Stimulated activated naive CD4-positive, alpha-beta T cell (primary cell): Measurements from ENCODE around the gene IP6K3.

Experiments used
- DNase-seq, 6 experiments: peaks; one replicate each; lab custom pipeline; 2025; lab: John Stamatoyannopoulos, UW

IP6K3 gene

DNA sequence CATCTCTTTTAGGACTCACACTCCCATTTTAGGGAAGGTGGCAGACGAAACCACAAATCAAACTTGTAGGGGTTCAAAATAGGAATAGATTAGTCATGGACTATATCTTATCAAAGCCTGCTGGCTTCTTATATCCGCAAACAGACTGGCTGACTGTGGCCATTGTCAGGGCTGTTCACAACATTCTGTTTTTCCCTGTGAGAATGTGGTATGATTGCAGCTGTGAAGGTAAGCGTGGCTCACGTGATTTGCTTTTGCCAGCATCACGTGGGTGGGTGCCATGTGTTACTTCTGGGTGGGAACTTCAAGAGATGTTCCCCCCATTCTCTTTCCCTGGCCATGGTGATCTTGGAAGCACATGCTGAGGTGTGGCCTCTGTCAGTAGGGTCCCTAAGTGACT, 5.9 kb downstream of the IP6K3 start:
- no peak for DNase-seq

DNA sequence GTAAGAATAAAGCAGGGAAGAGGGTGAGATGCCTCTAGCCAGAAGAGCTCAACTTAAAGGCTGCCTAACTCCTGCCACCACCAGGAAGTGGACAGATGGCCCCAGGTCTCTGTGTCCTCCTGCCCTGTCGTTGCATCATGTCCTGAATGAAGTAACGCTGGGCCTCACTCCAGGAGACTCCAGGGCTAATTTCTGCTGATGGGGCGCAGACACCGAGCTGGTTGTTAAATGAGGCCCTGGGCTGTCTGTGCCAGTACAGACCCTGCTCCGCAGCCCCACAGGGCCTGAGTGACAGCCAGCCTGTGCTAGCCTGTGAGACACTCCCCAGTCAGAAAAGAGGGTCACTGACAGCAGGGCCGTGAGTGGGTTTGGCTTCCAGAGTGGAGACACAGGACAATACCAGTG, 6.5 kb downstream of the IP6K3 start:
- DNase-seq: no peak

DNA sequence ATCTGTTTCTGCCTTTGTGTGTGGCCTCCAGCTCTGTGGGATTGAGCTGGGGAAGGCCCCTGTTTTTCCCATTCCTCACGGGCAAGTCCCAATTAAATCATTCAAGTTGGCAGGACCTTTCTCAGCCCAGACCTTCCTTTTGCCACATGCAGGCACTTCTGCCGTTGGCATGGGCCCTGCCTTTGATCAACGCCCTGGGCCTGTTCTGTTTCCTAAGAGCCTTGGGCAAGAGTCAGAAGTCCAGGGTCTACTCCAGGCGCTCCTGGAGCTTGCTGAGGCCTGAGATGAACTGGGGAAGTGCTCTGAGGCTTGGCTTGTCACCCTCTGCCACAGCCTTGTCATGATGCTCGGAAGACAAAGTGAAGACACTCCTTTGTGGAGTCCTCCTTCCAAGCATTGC, 7.1 kb downstream of the IP6K3 start:
- DNase-seq: no peak

DNA sequence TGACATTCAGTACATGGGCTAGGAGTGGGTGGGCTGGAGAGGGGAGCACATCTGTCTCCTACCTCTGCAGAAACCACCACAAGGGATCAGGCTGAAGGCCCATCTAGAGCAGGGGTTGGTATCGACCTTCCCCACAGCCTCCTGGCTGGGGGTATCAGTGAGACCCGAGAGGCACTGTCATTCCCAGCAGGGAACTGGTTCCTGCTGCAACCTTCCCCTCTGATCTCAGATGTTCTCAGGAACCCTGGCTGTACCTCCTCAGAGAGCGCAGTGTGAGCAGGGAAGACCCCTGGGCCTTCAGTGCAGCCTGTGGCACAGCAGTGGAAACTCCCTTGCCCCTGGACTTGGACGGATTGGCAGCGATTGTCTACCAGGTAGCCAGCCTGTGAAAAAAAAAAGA, 7.8 kb downstream of the IP6K3 start:
- no peak for DNase-seq

DNA sequence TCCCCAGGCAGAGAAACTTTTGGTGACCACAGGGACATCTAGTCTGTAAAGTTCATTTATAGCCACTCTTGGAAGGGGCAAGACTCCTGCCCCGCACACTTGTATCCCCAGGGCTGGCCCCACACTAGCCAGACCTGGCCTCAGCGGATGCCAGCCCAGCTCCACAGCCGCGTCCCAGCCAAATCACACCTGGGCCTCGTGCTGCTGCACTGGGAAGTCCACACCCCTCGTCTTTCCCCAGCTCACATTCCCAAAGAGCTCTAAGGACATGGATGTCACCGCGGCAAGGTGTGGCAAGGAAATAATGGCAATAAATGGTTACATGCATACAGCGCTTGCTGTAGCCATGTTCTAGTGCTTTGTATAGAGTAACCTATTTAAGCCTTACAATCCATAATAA, 8.6 kb downstream of the IP6K3 start:
- DNase-seq: no peak

DNA sequence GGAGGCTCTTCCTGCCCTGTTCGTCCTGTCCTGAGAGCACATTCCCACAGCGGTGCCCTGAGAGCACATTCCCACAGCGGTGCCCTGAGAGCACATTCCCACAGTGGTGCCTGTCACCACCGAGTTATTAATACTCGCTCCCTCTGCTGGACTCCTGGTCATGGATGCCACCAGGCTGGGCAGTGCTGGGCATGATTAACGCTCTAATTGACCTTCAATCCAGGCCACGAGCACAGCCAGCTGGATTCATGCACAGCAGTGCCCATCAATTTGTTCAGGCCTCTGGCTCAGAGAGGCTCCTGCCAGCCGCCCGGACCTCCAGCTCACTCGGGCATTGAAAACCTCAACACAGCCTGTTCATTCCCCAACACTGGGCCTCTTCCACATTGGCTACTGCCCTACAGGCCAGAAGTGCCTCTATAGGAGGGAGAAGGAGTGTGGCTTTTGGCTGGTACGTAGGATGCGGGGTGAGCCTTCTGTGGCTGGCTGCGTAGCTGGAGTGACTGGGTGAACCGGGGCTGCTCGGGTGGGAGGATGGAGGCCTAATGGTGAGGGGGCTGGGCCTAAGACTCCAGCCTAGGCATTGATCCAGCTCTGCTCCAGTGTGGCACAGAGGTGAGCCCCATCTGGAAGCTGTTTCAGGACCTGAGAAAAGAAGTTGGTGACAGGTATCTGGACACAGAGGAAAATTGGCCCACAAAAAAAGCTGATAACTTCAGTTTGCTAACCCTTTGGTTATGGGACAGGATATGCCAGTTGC, 9.3 kb downstream of the IP6K3 start:
- no peak for DNase-seq

DNA sequence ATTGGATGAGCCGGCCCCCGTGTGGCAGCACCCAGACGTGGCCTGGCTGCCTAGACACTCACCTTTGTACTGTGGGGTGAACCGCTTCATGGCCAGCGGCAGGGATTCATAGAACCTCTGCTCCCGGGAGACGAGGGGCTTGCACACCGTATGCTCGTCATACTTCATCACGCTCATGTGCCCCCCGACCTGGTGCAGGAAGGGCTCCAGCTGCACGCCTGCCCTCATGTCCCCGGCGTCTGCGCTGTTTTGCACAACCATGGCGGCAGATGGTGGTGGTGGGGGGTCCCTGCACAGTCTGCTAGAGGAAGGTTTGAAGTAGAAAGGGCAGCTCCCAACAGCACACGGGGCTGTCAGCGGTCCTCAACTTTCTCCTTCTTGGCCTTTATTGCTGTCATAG, 11.5 kb downstream of the IP6K3 start:
- DNase-seq: no peak

DNA sequence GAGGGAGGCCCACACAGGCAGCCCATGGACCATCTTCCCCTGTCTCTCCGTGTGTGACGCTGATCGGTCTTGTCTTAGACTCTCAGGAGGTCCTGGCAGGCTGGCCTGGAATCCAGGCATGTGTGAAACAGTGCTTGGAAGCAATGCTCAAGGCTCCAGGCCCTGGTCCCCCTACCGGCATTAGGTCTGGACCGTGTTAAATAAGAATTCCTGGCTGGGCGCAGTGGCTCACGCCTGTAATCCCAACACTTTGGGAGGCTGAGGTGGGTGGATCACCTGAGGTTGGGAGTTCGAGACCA, 13.0 kb downstream of the IP6K3 start:
- no peak for DNase-seq

DNA sequence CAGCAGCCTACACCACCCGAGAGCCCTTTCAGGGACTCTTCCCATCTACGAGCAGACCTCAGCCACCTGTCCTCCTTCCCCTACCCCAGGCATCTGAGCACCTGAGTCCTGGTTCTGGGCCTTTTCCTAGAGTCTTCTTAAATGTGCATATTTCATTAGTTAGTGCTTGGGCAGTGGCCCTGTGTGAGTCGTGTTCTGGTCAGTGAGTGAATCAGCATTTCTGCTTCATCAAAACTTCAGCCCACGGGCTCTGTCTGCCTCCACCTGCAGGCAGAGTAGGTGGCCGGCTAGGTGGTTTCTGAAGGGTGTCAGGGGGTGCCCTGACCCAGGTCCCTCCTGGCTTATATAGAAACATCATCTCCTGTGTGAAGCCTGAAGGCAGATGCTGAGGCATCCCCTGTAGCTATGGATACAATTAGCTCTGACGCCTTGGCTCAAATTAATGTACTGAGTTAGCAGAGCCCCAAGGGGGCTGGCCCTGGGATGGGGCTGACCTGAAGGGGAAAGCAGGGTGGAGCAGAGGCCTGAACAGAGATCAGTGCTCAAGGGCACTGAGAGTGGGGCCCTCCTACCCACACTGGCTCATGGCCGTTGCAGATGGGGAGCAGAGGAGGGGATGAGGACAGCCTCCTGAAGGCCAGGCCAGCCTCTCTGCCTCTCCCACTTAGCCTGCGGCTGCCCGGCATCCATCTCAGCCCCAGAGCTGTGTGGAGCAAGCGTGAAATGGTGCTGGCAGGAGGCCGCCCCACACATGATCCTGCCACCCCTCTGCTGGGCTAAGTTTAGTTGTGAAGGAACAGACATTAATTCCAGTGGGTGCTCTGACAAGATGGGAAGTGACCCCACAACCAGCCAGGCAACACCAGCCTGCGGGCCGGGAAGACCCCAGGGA, 13.6 kb downstream of the IP6K3 start:
- DNase-seq: no peak

DNA sequence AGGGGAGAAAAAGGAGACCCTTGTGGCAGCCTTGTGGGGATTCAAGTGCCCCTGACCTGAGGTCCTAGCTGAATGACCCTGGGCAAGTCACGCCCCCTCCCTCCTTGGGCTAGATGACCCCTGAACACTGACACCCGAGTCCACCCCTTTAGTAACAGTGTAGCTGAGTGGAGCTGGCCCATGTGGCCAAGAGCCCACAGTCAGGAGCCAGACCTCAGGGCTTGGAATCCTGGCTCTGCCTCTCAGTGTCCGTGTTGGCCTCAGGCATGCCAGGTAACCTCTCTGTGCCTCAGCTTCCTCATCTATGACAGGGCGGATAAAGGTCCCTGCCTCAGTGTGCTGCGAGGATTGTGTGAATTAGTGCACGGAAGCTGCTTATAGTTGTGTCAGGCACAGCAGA, 14.3 kb downstream of the IP6K3 start:
- DNase-seq: no peak

DNA sequence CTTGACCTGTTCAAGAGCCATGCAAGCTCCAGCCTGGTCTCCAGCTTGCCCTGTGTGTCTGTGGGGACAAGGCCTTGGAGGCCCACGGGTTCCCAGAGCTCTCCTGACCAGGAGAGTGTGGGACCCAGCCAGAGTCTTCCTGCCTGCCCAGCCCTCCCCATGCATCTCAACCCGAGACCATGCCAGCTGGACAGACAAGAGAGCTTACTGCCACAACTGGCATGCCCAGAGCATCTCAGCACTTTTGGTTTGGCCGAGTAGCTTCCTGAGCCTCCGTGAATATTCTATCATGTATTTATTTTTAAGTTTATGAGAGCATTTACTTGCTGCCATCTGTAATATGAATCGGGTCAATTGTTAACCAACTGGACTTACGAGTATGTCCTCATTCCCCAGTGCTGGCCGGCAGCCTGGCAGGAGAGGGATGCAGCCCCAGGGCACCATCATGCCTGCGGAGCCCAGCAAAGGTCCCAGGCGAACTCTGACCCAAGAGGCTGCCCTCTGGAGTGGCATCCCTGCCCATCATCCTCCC, 14.9 kb downstream of the IP6K3 start:
- no peak for DNase-seq

DNA sequence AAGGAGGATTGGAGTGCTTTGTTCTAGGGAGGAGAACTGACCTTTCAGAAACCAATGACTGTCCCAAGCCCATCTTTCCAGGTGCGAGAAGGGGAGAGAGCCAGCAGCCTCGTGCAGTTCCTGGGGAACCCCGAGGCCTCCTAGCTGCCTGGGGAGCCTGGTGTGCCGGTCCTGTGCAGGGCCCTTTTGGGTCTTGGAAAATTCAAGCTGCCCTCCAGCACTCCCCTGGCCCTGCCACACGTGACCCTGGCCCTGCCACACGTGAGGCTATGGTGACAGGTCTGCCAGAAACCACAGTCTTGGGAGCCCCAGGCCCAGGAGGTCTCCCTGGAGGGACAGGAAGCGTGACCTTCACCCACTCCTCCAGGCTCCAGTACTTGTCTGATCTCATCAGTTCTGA, 15.7 kb downstream of the IP6K3 start:
- DNase-seq: no peak

DNA sequence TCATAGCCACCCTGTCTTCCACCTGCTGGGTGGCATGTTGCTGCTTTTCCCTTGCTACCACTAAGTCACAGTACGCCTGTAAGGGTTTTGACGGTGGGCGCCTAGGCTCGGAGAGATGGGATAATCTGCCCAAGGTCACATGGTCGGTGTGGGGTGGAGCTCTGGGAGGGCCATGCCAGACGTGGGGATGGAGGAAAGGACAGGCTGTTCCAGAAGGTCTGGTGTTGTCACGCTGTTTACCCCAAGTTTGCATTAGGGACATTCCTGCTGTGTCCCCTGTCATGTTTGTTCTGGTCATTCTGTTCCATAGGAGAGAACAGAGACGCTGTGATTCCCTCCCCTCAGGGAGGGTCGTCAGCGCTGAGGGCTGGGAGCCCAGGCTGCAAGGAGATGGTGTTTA, 16.1 kb downstream of the IP6K3 start:
- no peak for DNase-seq

DNA sequence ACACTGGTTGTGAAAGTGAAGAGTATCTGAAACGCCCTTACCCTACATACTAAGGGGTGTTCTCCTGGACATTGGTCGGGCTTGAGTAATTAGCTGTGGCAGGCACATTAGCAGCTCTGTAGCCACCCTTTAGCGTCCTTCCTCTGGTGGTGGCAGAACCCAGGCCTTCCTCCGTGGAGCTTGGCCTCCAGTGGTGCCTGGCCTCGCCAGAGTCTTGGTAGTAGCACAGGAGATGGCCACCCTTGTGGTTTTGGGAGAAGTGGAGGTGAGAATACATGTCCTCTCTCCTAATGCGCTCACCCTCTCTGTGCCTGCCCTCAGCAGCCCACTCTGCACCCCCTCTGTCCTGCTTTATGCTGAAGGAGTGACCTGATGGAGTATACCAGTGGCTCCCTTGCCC, 17.6 kb downstream of the IP6K3 start:
- DNase-seq: no peak

DNA sequence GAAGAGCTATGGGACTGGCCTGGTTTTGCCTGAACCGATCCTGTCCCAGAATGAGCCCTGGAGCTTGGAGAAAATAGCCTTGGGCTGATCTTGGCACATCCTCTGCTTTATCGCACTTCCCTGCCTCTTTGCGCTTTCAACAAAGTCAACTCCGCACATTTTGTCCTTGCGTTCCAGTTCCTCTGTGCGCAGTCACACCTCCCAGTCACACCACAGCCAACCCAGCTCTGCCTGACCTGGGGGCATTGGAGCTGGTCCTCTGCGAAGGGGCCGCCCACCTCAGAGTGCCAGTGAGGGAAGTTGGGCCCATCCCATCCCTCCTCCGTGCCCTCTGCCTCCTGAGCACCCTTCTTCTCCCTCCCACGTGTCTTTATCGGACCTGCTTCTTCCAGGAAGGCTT, 18.3 kb downstream of the IP6K3 start:
- no peak for DNase-seq

DNA sequence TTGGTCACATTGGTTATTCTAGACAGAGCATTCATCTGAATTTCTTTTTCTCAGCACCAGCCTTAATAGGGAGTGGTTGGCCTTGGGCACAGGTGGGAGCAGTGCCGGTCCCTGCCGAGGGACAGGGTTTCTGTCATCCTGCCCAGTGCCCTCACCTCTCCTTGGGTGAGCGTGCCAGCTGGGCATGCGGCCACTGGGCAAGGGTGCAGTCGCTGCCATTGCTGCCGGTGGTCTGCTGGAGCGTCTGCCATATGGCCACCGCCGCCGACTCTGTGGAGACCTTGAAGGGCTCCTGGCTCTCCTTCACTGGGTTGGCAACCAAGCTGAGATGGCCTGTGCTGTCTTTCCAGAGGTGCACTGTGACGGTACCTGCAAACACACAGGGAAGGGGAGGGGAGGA, 18.8 kb downstream of the IP6K3 start:
- no peak for DNase-seq

DNA sequence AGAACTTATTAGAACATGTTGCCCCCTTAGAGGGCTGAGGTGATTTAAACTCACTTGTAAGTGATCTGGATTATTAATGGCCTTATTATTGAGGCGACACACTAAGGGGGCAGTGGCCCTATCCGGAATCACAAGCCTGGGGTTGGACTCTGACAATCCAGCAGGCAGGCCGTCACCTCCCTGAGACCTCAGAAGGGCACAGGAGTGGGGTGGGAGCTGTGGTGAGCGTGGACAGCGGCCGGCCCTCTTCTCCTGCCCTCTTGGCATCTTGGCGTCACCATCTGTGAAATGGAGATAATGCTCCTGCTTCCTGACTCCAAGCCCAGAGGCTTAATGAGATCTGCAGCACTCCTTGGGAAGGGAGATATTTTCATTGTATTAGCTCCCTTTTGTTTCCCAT, 19.6 kb downstream of the IP6K3 start:
- no peak for DNase-seq

DNA sequence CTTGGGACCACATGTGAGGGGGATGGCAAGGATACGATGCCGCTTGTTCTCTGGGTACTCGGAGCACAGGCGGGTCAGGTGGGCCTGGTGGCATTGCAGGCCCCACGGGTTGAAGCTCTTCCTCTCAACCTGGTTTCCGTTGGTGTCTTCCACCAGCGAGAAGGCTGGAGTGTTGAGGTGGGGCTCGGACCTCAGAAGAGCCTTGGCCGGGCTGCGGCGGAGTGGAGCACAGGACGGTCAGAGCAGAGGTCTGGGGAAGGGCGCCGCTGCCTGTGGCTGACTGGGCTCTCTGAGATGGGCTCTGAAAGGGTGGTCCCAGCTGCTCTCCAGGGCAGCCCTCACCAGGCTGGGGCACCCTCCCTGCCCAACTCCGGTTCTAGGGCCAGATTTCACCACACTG, 20.0 kb downstream of the IP6K3 start:
- no peak for DNase-seq

DNA sequence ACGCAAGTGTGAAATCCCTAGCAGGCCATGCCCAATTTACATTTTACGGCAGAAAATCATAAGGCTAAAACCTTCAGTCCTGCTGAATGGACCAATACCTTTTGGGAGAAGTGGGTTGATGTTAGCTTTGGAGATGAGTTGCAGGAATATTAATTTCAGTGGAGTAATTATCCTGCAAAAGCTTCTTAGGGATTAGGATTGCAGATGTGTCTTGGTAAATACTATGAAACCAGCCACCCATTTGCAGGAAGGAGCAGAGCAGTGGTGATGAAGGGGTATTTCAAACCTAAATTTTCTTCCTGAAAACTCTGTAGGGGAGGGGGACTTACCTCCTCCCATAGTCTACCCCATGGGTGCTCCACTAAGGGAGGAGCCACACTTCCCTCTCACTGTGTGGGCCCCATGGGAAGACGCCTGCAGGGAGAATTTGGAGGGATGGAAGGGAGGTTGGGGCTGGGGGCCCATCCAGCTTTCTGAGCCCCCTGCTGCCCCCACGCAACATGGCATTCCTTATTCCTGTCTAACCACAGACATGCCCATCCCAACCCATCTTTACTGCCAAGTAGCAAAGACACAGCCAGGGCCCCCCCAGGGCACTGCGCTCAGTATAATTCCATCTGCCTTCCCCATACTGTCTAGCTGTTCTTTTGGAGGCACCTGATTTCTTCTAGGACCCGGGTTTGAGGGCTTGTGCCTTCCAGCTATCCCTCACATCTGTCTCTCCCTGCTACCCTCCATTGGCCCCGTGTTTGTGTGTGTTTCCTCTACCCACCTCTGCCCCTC, 20.6 kb downstream of the IP6K3 start:
- no peak for DNase-seq

DNA sequence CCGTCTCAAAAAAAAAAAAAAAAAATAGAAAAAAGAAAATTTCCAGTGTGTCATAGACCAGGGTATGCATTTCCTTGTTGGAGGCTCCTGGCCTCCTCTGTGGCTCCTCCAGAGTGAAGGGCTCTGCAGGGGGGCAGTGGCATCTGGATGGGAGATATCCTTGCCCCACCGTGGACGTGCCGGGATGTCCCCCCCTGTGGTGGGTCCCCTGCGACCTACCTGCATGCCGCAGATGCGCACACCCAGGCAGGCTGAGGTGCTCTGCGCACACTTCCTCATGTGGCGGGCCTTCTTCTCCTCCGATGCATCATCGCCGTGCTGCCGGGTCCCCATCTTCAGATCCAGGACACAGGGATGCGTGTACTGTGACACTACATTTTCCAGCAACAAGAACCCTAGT, 21.5 kb downstream of the IP6K3 start:
- no peak for DNase-seq

DNA sequence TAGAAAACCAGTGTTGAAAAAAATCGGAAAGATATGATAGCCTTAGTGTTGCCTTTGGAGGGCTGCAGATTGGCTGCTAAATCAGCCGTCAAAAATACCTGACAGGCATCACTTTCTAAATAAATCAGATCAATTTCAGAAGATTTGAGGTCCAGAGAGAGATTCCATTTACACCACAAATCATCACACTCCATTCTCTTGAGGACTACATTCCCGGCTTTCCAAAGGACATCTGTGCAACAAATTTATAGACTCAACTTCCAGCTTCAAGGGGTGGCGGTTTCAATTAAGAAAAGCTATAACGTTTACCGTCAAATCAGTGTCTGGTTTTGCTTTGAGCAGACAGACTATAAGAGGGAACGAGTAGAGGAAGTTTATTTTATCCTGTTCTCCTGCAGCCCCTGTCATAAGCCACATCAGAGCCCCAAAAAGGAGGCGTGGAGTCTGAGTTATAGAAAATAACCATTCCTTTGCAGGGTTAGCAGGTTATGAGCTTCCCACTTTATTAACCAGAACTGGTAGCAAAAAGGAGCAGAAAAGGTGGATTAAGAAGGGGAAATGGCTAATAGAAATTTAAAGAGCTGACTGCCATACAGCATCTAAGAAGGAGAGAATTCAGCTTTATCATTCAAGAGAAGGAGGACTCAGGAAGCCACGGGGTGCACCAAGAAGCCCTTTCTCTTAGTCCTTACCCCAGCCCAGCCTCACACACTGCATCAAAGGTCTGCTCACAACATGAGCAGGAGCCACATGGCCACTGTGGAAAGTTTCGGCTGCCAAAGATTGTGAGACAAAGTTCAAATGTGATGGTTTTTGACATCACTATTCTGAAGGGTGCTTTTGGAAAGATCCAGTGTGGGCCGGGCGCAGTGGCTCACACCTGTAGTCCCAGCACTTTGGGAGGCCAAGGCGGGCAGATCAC, 22.3 kb downstream of the IP6K3 start:
- peak in 3 of 6 experiments; percentile 26 to 37 (median 33) for DNase-seq
